Islet of Langerhans (tissue), 1 donor: ENCODE results near the gene KCNT2.
"Not testable (repeated sequence)": the region's sequence is repeated elsewhere in the genome, so short reads cannot be mapped to it uniquely, and the experiment has no call there.

ENCODE experiments used
- FAIRE-seq: peaks from one replicate; lab custom pipeline; 2011; peaks lifted over from hg19 to GRCh38; lab: Jason Lieb, UNC

KCNT2 gene

GRCh38 chr1:196309386-196309785, 298.9 kb downstream of the KCNT2 start:
- peak; percentile 84 for FAIRE-seq

GRCh38 chr1:196308176-196308575, 300.1 kb downstream of the KCNT2 start:
- no peak for FAIRE-seq

GRCh38 chr1:196306421-196306820, 301.8 kb downstream of the KCNT2 start:
- FAIRE-seq = no peak

- FAIRE-seq = no peak
Measured at GRCh38 chr1:196305216-196305615, 303.0 kb downstream of the KCNT2 start.

GRCh38 chr1:196302981-196303380, 305.3 kb downstream of the KCNT2 start:
- FAIRE-seq = no peak

- FAIRE-seq = no peak
Measured at GRCh38 chr1:196302420-196302819, 305.8 kb downstream of the KCNT2 start.

GRCh38 chr1:196295766-196296165, 312.5 kb downstream of the KCNT2 start:
- no peak for FAIRE-seq

GRCh38 chr1:196278816-196279215, 329.4 kb downstream of the KCNT2 start:
- no peak for FAIRE-seq

GRCh38 chr1:196277860-196278259, 330.4 kb downstream of the KCNT2 start:
- FAIRE-seq = no peak

GRCh38 chr1:196271212-196271947, 336.9 kb downstream of the KCNT2 start:
- FAIRE-seq = no peak

- not testable (repeated sequence) for FAIRE-seq
Measured at GRCh38 chr1:196263086-196263485, 345.2 kb downstream of the KCNT2 start.

- no peak for FAIRE-seq
Measured at GRCh38 chr1:196260270-196260669, 348.0 kb downstream of the KCNT2 start.

GRCh38 chr1:196259316-196259715, 348.9 kb downstream of the KCNT2 start:
- FAIRE-seq = no peak

- no peak for FAIRE-seq
Measured at GRCh38 chr1:196255762-196256161, 352.5 kb downstream of the KCNT2 start.

- FAIRE-seq = no peak
Measured at GRCh38 chr1:196229546-196229945, 378.7 kb downstream of the KCNT2 start.

GRCh38 chr1:196214866-196215265, 393.4 kb downstream of the KCNT2 start:
- no peak for FAIRE-seq

GRCh38 chr1:196209983-196210382, 398.3 kb downstream of the KCNT2 start:
- FAIRE-seq = no peak

- no peak for FAIRE-seq
Measured at GRCh38 chr1:196209265-196209664, 399.0 kb downstream of the KCNT2 start.

GRCh38 chr1:196207612-196208217, 400.5 kb downstream of the KCNT2 start:
- FAIRE-seq = no peak

GRCh38 chr1:196205882-196206281, 402.4 kb downstream of the KCNT2 start:
- no peak for FAIRE-seq

- no peak for FAIRE-seq
Measured at GRCh38 chr1:196196486-196196885, 411.8 kb downstream of the KCNT2 start.

GRCh38 chr1:196193896-196194559, 414.2 kb downstream of the KCNT2 start:
- no peak for FAIRE-seq

- FAIRE-seq = no peak
Measured at GRCh38 chr1:196183941-196184340, 424.3 kb downstream of the KCNT2 start.

- no peak for FAIRE-seq
Measured at GRCh38 chr1:196181594-196181878, 426.7 kb downstream of the KCNT2 start.
